ENCODE results near the gene CXCR5. TPM values are rescaled to one million over a fixed set of nuclear protein-coding genes. Genes with fewer than 3 reads are reported as not detected.
"Not testable (repeated sequence)": the region's sequence is repeated elsewhere in the genome, so short reads cannot be mapped to it uniquely, and the experiment has no call there.

Gene CXCR5
- total RNA-seq, 4 donors from 2014 or later = 0.17 TPM; not detected in 3

- WGBS = 80% methylated on average over 8 of the region's 8 CpGs
- H3K4me3 ChIP-seq = no peak overlapping the region
- peak overlapping the region; percentile 32 to 74 (median 55) for H3K27ac ChIP-seq (replicated peaks in 1 of 4)
- no peaks in the 10 kb centered on the region for H3K27me3 ChIP-seq
- H3K36me3 ChIP-seq = no peaks in the 10 kb centered on the region
- peaks cover 0 to 23% (median 18%) of the 10 kb centered on the region in 4 donors for H3K4me1 ChIP-seq
- no peak for TF ChIP-seq POLR2A (IDR thresholded peaks at IDR 0.05; ENCODE audit: low read depth)
- no peak for TF ChIP-seq CTCF (IDR thresholded peaks at IDR 0.05)
- TF ChIP-seq POLR2AphosphoS5 (IDR thresholded peaks at IDR 0.05) = no peak
- no peak for TF ChIP-seq EP300 (IDR thresholded peaks at IDR 0.05)
- intact Hi-C loops (cut with DNase I) = no loop called here
- DNase-seq (ENCODE audit: extremely low spot score) = no peak
- no peaks in the 10 kb centered on the region for H3K9me3 ChIP-seq
Measured at GRCh38 chr11:118841469-118842242, 42.0 kb upstream of the CXCR5 start.

- Histone ChIP-seq H3K4me1 (peaks cover 0 to 23% (median 18%) of the 10 kb centered on the region in 4 donors), H3K9me3 (no peaks in the 10 kb centered on the region), H3K27me3 (no peaks in the 10 kb centered on the region), H3K4me3 (no peak overlapping the region), H3K36me3 (no peaks in the 10 kb centered on the region), H3K27ac (replicated peaks in 1 of 4) (peak overlapping the region; percentile 32 to 74 (median 55))
- intact Hi-C loops (cut with DNase I) = no loop called here
- no peak for TF ChIP-seq POLR2A (IDR thresholded peaks at IDR 0.05; ENCODE audit: low read depth)
- TF ChIP-seq CTCF (IDR thresholded peaks at IDR 0.05) = no peak
- TF ChIP-seq EP300 (IDR thresholded peaks at IDR 0.05) = no peak
- no peak for TF ChIP-seq POLR2AphosphoS5 (IDR thresholded peaks at IDR 0.05)
- no peak for DNase-seq (ENCODE audit: extremely low spot score)
- 25% methylated on average over 2 of the region's 2 CpGs for WGBS
Measured at GRCh38 chr11:118842369-118842768, 41.3 kb upstream of the CXCR5 start.

GRCh38 chr11:118842843-118843242 lies 40.8 kb upstream of the CXCR5 start:
- H3K4me3 ChIP-seq; H3K27me3 ChIP-seq; H3K36me3 ChIP-seq; intact Hi-C loops (cut with DNase I); DNase-seq (ENCODE audit: extremely low spot score); H3K9me3 ChIP-seq: not testable (repeated sequence)
- Histone ChIP-seq H3K27ac (replicated peaks in 1 of 4) (peak overlapping the region; percentile 32 to 74 (median 55)), H3K4me1 (peaks cover 0 to 23% (median 18%) of the 10 kb centered on the region in 4 donors)
- 74% methylated on average over 7 of the region's 7 CpGs for WGBS

- Histone ChIP-seq H3K4me3 (no peak overlapping the region), H3K9me3 (no peaks in the 10 kb centered on the region), H3K27me3 (no peaks in the 10 kb centered on the region), H3K27ac (replicated peaks in 1 of 4) (peak overlapping the region in 1 of 4 donors; percentile 2), H3K4me1 (peaks cover 0 to 23% (median 18%) of the 10 kb centered on the region in 4 donors), H3K36me3 (no peaks in the 10 kb centered on the region)
- intact Hi-C loops (cut with DNase I) = no loop called here
- TF ChIP-seq EP300 (IDR thresholded peaks at IDR 0.05) = no peak
- TF ChIP-seq POLR2AphosphoS5 (IDR thresholded peaks at IDR 0.05) = no peak
- TF ChIP-seq CTCF (IDR thresholded peaks at IDR 0.05) = no peak
- no peak for TF ChIP-seq POLR2A (IDR thresholded peaks at IDR 0.05; ENCODE audit: low read depth)
- 90% methylated on average over 2 of the region's 2 CpGs for WGBS
- no peak for DNase-seq (ENCODE audit: extremely low spot score)
Measured at GRCh38 chr11:118843565-118843964, 40.1 kb upstream of the CXCR5 start.

- Histone ChIP-seq H3K27me3 (no peaks in the 10 kb centered on the region), H3K36me3 (no peaks in the 10 kb centered on the region), H3K27ac (replicated peaks in 1 of 4) (no peak overlapping the region), H3K4me3 (no peak overlapping the region), H3K9me3 (no peaks in the 10 kb centered on the region), H3K4me1 (peaks cover 0 to 19% (median 16%) of the 10 kb centered on the region in 4 donors)
- no peak for DNase-seq (ENCODE audit: extremely low spot score)
- intact Hi-C loops (cut with DNase I) = no loop called here
- TF ChIP-seq POLR2AphosphoS5 (IDR thresholded peaks at IDR 0.05) = no peak
- no peak for TF ChIP-seq EP300 (IDR thresholded peaks at IDR 0.05)
- TF ChIP-seq CTCF (IDR thresholded peaks at IDR 0.05) = no peak
Measured at GRCh38 chr11:118845369-118845768, 38.3 kb upstream of the CXCR5 start.

All from esophagus muscularis mucosa (tissue), 4 donors.